Pulmonary artery endothelial cell (primary cell): Measurements from ENCODE around the gene TAPT1. TPM values are rescaled to one million over a fixed set of nuclear protein-coding genes. Genes with fewer than 3 reads are reported as not detected.

Experiments used
- DNase-seq: peaks from one replicate; pipeline ENCODE4 v3.0.0-alpha.2; 2011; ENCODE audit warnings: low read depth, low spot score
- total RNA-seq: library from RNA; depleted of rRNA; stranded (reverse); fragments of >200 nt; gene quantifications from 2 replicates; pipeline ENCODE4 v1.2.3, GENCODE V29; 2014

TAPT1 gene
- total RNA-seq, 1 donor from 2014 or later: 9.9 TPM

- DNase-seq: no peak
Measured at GRCh38 chr4:16110661-16111290, 115.5 kb downstream of the TAPT1 start.

Other genes with a start within 250 kb of the TAPT1 start
- gene PROM1, start 142.4 kb downstream of the TAPT1 start, total RNA-seq: 0.07 TPM in 1 of 2 replicates, not detected in the other